Right hindlimb (tissue), 1 donor: Measurements from ENCODE around the gene OR8J3.
"Not testable (repeated sequence)": the region's sequence is repeated elsewhere in the genome, so short reads cannot be mapped to it uniquely, and the experiment has no call there.

ENCODE experiments used
- DNase-seq: peaks from one replicate; pipeline ENCODE4 v3.0.0-alpha.2; 2018

Gene OR8J3, protein sequence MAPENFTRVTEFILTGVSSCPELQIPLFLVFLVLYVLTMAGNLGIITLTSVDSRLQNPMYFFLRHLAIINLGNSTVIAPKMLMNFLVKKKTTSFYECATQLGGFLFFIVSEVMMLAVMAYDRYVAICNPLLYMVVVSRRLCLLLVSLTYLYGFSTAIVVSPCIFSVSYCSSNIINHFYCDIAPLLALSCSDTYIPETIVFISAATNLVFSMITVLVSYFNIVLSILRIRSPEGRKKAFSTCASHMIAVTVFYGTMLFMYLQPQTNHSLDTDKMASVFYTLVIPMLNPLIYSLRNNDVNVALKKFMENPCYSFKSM

DNA sequence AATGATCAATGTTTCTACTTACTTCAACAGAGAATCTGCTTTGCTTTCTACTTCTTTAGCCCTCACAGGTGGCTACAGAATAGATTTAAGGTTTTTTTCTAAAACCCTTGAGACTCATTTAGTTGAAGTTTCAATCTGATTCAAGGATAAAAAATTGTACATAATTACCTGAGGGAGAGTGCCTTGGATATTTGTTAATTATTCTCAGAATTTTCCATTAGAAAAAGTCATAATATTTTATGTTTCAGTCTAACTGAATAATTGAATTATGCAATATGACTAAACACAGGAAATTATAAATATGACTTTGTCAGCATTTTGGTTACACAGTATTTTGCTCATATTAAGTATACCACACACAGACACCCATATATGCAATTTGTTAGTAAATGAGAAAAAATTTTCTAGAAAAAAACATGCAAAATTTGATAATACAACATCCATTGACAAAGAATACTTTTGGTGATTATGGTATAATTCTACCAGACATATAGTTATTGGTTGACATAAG is at the start of gene OR8J3:
Gene OR8J3 (minus strand): TSS at position 51 of the 511 bp plus-strand sequence. CDS start 2,483 bp downstream, outside the sequence.
- no peak for DNase-seq

DNA sequence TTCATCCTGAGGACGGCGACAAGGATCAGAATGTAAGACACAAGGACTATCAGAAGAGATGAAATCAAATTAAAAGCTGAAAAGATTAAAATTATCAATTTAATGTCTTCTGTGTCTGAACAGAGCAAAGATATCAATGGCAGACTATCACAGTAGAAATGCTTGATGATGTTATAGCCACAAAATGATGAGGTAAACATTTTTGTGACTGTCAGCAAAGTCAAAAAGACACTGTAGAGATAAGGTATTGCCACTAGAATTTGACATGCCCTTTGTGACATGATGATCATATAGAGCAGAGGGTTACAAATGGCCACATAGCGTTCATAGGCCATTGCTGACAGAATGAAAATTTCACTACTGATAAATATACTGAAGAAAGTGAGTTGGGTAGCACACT is 48.6 kb upstream of the OR8J3 start:
- DNase-seq = no peak

DNA sequence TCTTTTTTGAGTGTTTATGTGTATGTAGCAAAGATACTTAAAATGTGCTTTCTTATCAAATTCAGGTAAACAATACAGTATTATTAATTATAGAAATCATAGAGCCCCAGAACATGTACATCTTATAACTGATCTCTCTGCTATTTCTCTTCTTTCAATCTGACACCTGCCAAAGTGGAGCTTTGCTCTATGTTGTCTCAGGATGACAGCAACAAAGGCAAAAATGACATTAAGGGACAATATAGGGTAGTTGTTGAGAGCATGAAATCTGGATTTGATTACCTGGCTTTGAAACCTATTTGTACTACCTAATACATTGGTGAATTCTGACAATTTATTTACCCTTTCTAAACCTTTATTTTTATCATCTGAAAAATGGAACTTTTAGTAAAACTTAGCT is 43.5 kb upstream of the OR8J3 start:
- DNase-seq = no peak

GRCh38 chr11:56176318-56176717 is 36.3 kb upstream of the OR8J3 start, which contains the start of gene OR5J2:
Gene OR5J2, plus strand, starts transcription at chr11:56176618. Its CDS starts 0 bp downstream, at chr11:56176618.
- DNase-seq = no peak

- DNase-seq = no peak
Observed at GRCh38 chr11:56172256-56172830, 32.3 kb upstream of the OR8J3 start.

DNA sequence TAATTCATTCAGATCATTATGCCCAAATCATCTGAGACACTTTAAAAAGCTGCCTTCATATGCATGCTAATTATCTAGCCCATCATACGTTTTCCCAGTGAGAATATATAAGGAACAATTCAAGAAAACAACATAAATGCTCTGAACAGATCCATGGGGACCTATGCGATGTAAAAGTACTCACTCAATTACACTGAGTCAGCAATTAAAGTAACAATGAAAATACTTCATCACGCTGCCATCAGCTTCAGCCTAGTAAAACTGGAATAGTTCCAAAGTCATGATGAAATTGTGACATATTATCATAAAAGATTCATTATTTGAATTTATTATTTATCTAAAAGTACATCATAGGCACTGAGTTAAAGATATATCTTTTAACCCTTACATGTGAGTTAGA is 23.8 kb upstream of the OR8J3 start:
- DNase-seq = no peak

GRCh38 chr11:56160217-56160616 is 20.2 kb upstream of the OR8J3 start, which contains the start of gene OR8K5:
Gene OR8K5, minus strand, starts transcription at chr11:56160317. Its CDS starts 0 bp downstream, at chr11:56160317.
- DNase-seq = no peak

GRCh38 chr11:56152333-56152732 is 12.3 kb upstream of the OR8J3 start:
- no peak for DNase-seq

- no peak for DNase-seq
Observed at GRCh38 chr11:56151376-56151775, 11.4 kb upstream of the OR8J3 start.

- DNase-seq = not testable (repeated sequence)
Observed at GRCh38 chr11:56143681-56144080, 3.7 kb upstream of the OR8J3 start.

- DNase-seq = no peak
Observed at GRCh38 chr11:56122073-56122472, 17.9 kb downstream of the OR8J3 start, which contains the start of gene OR8H3. Gene OR8H3, plus strand, starts transcription at chr11:56122373. Its CDS starts 0 bp downstream, at chr11:56122373.

GRCh38 chr11:56103210-56103737 is 36.7 kb downstream of the OR8J3 start, which contains the start of gene OR8H2:
Gene OR8H2, plus strand, starts transcription at chr11:56103687. Its CDS starts 1,356 bp downstream, at chr11:56105043.
- no peak for DNase-seq

- DNase-seq = no peak
Observed at GRCh38 chr11:56093008-56093407, 47.0 kb downstream of the OR8J3 start, which contains the start of gene OR8I2. Gene OR8I2, plus strand, starts transcription at chr11:56093308. Its CDS starts 0 bp downstream, at chr11:56093308.

GRCh38 chr11:56089697-56090096 is 50.3 kb downstream of the OR8J3 start:
- no peak for DNase-seq
